Skeletal muscle satellite cell (primary cell): Measurements from ENCODE around the gene ZNF26.
"Not testable (repeated sequence)": the region's sequence is repeated elsewhere in the genome, so short reads cannot be mapped to it uniquely, and the experiment has no call there.

ENCODE experiments used
- H3K27me3 ChIP-seq: 2 replicates; pipeline ENCODE4 v1.7.0; 2013; ENCODE audit warnings: low read length; ENCODE audit not compliant: control insufficient read depth, insufficient read depth
- H3K36me3 ChIP-seq: 2 replicates; pipeline ENCODE4 v1.7.0; 2013; ENCODE audit warnings: mild to moderate bottlenecking, control low read depth, low read length; ENCODE audit not compliant: insufficient read depth
- H3K4me1 ChIP-seq: 2 replicates; pipeline ENCODE4 v1.7.0; 2013; ENCODE audit warnings: low read length; ENCODE audit not compliant: control insufficient read depth, insufficient read depth
- H3K4me2 ChIP-seq: 2 replicates; pipeline ENCODE4 v1.7.0; 2013; ENCODE audit warnings: mild to moderate bottlenecking, low read length
- H3K4me3 ChIP-seq: 2 replicates; pipeline ENCODE4 v1.7.0; 2013; ENCODE audit warnings: low read length
- H3K9ac ChIP-seq: 2 replicates; pipeline ENCODE4 v1.7.0; 2013; ENCODE audit warnings: mild to moderate bottlenecking, low read depth, low read length, moderate library complexity
- H3K9me3 ChIP-seq: replicated peaks from 2 replicates; pipeline ENCODE4 v1.7.0; 2013; ENCODE audit warnings: mild to moderate bottlenecking, control low read depth, low read length

Gene ZNF26

GRCh38 chr12:132963947-132964346, 22.2 kb upstream of the ZNF26 start:
- not testable (repeated sequence) for H3K9ac ChIP-seq, H3K4me1 ChIP-seq, H3K27me3 ChIP-seq, H3K4me2 ChIP-seq, H3K36me3 ChIP-seq, H3K4me3 ChIP-seq
- H3K9me3 ChIP-seq = peaks cover 12% of the 10 kb centered on the region

GRCh38 chr12:132965796-132966195, 20.4 kb upstream of the ZNF26 start:
- H3K36me3 ChIP-seq = no peaks in the 10 kb centered on the region
- H3K4me2 ChIP-seq = no peak overlapping the region
- H3K9ac ChIP-seq = no peak overlapping the region
- H3K4me1 ChIP-seq = no peaks in the 10 kb centered on the region
- H3K27me3 ChIP-seq = no peaks in the 10 kb centered on the region
- H3K4me3 ChIP-seq = no peak overlapping the region
- peaks cover 12% of the 10 kb centered on the region for H3K9me3 ChIP-seq

GRCh38 chr12:132966676-132967415, 19.3 kb upstream of the ZNF26 start:
- Histone ChIP-seq H3K27me3 (no peaks in the 10 kb centered on the region), H3K9me3 (peaks cover 12% of the 10 kb centered on the region), H3K9ac (no peak overlapping the region), H3K4me2 (no peak overlapping the region), H3K36me3 (no peaks in the 10 kb centered on the region), H3K4me3 (no peak overlapping the region), H3K4me1 (no peaks in the 10 kb centered on the region)

GRCh38 chr12:132967736-132968135, 18.4 kb upstream of the ZNF26 start:
- Histone ChIP-seq H3K36me3 (no peaks in the 10 kb centered on the region), H3K4me2 (no peak overlapping the region), H3K27me3 (no peaks in the 10 kb centered on the region), H3K4me3 (no peak overlapping the region), H3K9me3 (peaks cover 12% of the 10 kb centered on the region), H3K4me1 (no peaks in the 10 kb centered on the region), H3K9ac (no peak overlapping the region)

GRCh38 chr12:132972374-132972773, 13.8 kb upstream of the ZNF26 start:
- H3K4me1 ChIP-seq = no peaks in the 10 kb centered on the region
- no peak overlapping the region for H3K4me2 ChIP-seq
- no peak overlapping the region for H3K9ac ChIP-seq
- peaks cover 6% of the 10 kb centered on the region for H3K9me3 ChIP-seq
- H3K36me3 ChIP-seq = no peaks in the 10 kb centered on the region
- H3K27me3 ChIP-seq = no peaks in the 10 kb centered on the region
- no peak overlapping the region for H3K4me3 ChIP-seq

- H3K36me3 ChIP-seq = not testable (repeated sequence)
Observed at GRCh38 chr12:132976870-132977269, 9.3 kb upstream of the ZNF26 start.

GRCh38 chr12:132986885-132987225, 688 bp downstream of the ZNF26 start:
- H3K4me2 ChIP-seq = peak overlapping the region; percentile 92
- H3K36me3 ChIP-seq = peaks cover 16% of the 10 kb centered on the region
- peaks cover 11% of the 10 kb centered on the region for H3K4me1 ChIP-seq
- H3K9me3 ChIP-seq = peaks cover 3% of the 10 kb centered on the region
- peak overlapping the region; percentile 88 for H3K9ac ChIP-seq
- H3K4me3 ChIP-seq = peak overlapping the region; percentile 90
- no peaks in the 10 kb centered on the region for H3K27me3 ChIP-seq

More at GRCh38 chr12:132976870-132977269, 9.3 kb upstream of the ZNF26 start:
- H3K4me2 ChIP-seq, H3K27me3 ChIP-seq, H3K9me3 ChIP-seq, H3K9ac ChIP-seq, H3K4me1 ChIP-seq, H3K4me3 ChIP-seq: not testable (repeated sequence)

- H3K4me3 ChIP-seq = no peak overlapping the region
- H3K4me2 ChIP-seq = no peak overlapping the region
- no peaks in the 10 kb centered on the region for H3K27me3 ChIP-seq
- H3K9ac ChIP-seq = no peak overlapping the region
- H3K4me1 ChIP-seq = no peaks in the 10 kb centered on the region
- peaks cover 7% of the 10 kb centered on the region for H3K36me3 ChIP-seq
- H3K9me3 ChIP-seq = peaks cover 9% of the 10 kb centered on the region
Observed at GRCh38 chr12:132998741-132999140, 12.6 kb downstream of the ZNF26 start.

- no peak overlapping the region for H3K4me3 ChIP-seq
- no peak overlapping the region for H3K4me2 ChIP-seq
- no peak overlapping the region for H3K9ac ChIP-seq
- no peaks in the 10 kb centered on the region for H3K4me1 ChIP-seq
- peaks cover 48% of the 10 kb centered on the region for H3K9me3 ChIP-seq
- no peaks in the 10 kb centered on the region for H3K27me3 ChIP-seq
- peaks cover 78% of the 10 kb centered on the region for H3K36me3 ChIP-seq
Observed at GRCh38 chr12:133010657-133011297, 24.6 kb downstream of the ZNF26 start.

GRCh38 chr12:133023566-133023965, 37.4 kb downstream of the ZNF26 start:
- no peaks in the 10 kb centered on the region for H3K27me3 ChIP-seq
- H3K36me3 ChIP-seq = peaks cover 7% of the 10 kb centered on the region
- H3K9ac ChIP-seq = no peak overlapping the region
- H3K4me3 ChIP-seq = no peak overlapping the region
- no peaks in the 10 kb centered on the region for H3K9me3 ChIP-seq
- no peak overlapping the region for H3K4me2 ChIP-seq
- H3K4me1 ChIP-seq = no peaks in the 10 kb centered on the region

- H3K27me3 ChIP-seq = no peaks in the 10 kb centered on the region
- no peaks in the 10 kb centered on the region for H3K9me3 ChIP-seq
- H3K9ac ChIP-seq = no peak overlapping the region
- H3K4me3 ChIP-seq = no peak overlapping the region
- H3K4me1 ChIP-seq = no peaks in the 10 kb centered on the region
- no peak overlapping the region for H3K4me2 ChIP-seq
- H3K36me3 ChIP-seq = no peaks in the 10 kb centered on the region
Observed at GRCh38 chr12:133026996-133027395, 40.8 kb downstream of the ZNF26 start.
